Epithelial cell of prostate (primary cell): ENCODE measurements around the gene LRG1.

Experiments used
- DNase-seq: peaks from one replicate; pipeline ENCODE4 v3.0.0-alpha.2; 2011; ENCODE audit warnings: low read depth, low spot score
- H3K27ac ChIP-seq: fragments of 450-650 bp; 2 replicates; pipeline ENCODE4 v1.5.1; 2017; ENCODE audit warnings: mild to moderate bottlenecking

Gene LRG1

DNA sequence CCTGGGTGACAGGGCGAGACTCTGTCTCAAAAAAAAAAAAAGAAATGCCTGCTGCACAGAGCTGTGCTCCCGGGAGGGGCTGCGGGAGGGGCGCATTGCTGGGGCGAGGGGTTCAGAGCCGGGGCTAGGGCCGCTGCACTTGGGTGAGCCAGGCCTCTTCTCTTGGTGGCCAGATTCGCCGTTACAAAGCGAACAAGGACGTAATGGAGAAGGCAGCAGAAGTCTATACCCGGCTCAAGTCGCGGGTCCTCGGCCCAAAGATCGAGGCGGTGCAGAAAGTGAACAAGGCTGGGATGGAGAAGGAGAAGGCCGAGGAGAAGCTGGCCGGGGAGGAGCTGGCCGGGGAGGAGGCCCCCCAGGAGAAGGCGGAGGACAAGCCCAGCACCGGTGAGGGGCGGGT, 40.5 kb downstream of the LRG1 start:
- no peak overlapping the region for H3K27ac ChIP-seq
- no peak for DNase-seq

DNA sequence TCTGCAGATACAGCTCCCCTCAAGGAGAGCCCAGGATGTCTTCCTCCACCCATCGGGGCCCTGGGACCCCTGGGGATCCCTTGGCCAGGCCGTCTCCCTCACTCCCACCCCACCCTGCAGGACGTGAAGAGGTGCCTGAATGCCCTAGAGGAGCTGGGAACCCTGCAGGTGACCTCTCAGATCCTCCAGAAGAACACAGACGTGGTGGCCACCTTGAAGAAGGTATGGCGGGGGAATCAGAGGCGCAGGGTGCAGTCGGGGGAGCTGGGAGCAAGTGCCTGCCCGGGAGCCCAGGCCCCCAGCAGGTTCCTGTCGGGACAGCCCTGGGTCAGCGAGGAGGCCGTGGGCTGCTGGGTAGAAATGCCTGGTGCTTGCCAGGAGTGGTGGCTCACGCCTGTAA, 41.1 kb downstream of the LRG1 start:
- H3K27ac ChIP-seq: no peak overlapping the region
- DNase-seq: no peak

DNA sequence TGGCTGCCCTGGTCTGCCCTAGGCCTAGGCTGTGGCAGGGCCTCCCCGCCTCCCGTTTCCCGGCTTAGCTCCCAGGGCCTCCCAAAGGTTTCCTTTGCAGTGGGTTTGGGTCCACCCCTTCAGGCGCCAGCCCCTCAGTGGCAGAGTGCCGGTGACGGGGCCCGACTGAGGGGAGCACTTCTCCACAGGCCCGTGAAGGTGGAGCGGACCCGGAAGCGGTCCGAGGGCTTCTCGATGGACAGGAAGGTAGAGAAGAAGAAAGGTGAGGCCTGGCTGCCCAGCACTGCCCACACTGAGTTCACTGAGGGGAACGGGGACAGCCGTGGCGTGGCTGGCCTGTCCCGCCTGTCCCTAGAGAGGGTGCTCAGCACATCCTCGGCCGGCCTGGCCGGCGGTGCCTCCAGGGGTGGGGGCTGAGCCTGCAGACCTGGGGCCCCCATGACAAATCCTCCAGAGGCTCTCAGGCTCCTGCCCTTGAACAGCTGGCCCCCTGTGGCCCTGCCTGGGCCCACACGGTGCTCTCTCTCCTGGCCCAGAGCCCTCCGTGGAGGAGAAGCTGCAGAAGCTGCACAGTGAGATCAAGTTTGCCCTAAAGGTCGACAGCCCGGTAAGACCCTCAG, 42.0 kb downstream of the LRG1 start:
- no peak for DNase-seq
- no peak overlapping the region for H3K27ac ChIP-seq

DNA sequence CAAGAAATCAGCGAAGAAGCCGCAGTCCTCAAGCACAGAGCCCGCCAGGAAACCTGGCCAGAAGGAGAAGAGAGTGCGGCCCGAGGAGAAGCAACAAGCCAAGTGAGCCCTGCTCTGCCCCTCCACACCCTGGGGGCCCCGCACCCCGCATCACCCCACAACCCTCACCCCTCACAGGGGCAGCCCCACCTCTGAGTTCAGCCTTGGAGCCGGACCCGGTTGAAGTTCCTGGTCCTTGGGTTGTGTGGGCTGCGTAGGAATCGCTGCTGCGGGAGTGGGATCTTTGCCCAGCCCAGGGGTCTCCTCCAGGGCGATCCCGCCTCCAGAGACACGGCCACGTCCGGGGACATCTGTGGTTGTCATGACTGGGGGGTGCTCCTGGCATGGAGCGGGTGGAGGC, 43.5 kb downstream of the LRG1 start:
- DNase-seq: no peak
- H3K27ac ChIP-seq: no peak overlapping the region

DNA sequence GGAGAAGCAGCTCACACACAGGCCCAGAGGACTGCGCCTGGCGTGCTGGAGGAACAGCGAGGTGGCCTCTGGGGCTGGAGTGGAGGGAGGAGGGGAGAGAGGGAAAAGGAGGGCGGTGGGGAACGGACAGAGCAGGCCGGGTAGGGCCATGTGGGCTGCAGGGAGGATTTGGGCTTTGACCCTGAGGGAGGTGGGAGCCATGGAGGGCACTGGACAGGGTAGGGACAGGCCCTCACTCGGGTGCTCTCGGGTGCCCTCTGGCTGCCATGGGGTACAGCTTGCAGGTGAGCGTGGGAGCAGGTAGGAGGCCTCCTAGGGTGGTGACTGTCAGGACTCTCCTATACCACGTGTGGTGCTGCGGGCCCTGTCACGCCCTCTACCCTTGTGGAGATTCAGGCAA, 44.4 kb downstream of the LRG1 start:
- H3K27ac ChIP-seq: no peak overlapping the region
- DNase-seq: no peak

DNA sequence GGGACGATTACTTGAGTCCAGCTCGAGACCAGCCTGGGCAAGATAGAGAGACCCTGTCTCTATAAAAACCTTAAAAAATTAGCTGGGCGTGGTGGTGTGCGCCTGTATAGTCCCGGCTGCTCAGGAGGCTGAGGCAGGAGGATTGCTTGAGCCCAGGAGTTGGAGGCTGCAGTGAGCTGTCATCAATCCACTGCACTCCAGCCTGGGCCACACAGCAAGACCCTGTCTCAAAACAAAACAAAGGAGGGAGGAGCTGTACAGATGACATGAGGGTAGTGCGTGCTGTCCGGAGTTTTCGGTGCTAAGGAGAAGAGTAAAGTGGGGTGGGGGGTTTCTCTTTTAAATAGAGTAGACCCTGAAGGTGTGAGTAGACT, 45.2 kb downstream of the LRG1 start:
- no peak for DNase-seq
- no peak overlapping the region for H3K27ac ChIP-seq

DNA sequence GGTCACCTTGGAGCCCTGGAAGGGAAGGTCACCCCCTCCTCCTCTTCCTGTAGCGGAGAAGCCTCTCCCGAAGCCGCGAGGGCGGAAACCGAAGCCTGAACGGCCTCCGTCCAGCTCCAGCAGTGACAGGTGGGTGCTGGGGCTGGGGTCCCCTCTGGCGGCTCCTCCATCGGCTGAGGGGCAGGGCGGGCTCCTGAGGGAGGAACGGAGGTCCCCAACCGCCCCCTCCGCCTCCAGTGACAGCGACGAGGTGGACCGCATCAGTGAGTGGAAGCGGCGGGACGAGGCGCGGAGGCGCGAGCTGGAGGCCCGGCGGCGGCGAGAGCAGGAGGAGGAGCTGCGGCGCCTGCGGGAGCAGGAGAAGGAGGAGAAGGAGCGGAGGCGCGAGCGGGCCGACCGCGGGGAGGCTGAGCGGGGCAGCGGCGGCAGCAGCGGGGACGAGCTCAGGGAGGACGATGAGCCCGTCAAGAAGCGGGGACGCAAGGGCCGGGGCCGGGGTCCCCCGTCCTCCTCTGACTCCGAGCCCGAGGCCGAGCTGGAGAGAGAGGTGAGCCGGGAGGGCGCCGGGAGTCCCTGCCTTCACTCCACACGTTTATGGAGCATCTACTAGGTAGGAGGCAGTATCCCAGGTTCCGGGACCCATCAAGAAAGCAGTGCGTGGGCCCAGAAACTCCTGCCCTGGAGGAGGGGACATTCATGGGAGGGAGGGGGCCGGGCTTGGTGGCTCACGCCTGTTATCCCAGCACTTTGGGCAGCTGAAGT, 45.7 kb downstream of the LRG1 start:
- DNase-seq: no peak

DNA sequence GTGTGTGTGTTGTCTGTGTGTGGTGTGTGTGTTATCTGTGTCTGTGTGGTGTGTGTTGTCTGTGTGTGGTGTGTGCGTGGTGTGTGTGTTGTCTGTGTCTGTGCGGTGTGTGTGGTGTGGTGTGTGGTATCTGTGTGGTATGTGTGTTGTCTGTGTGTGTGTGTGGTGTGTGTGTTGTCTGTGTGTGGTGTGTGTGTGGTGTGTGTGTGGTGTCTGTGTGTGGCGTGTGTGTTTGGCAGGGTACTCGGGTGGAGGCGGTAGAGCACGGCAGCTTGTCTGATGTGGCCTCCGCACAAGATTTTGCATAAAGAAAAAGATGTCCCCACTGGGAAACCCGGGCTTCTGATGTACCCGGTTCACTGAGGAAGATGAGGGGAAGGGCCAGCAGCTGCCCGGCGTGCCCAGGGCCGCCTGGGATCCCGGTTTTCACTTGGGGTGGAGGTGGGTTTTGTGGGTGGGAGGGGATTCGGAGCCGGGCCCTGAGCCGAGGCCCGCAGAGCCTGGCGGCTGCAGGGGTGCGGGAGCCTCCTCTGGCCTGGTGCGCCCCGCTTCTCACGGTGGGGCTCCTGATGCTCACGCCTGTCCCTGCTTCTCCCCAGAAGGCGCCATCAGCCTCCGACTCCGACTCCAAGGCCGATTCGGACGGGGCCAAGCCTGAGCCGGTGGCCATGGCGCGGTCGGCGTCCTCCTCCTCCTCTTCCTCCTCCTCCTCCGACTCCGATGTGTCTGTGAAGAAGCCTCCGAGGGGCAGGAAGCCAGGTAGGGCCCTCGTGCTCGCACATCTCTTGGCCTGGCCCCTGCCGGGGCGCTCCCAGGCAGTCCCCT, 46.5 kb downstream of the LRG1 start:
- H3K27ac ChIP-seq: no peak overlapping the region
- no peak for DNase-seq

More for the DNA sequence above, 45.7 kb downstream of the LRG1 start:
- no peak overlapping the region for H3K27ac ChIP-seq

DNA sequence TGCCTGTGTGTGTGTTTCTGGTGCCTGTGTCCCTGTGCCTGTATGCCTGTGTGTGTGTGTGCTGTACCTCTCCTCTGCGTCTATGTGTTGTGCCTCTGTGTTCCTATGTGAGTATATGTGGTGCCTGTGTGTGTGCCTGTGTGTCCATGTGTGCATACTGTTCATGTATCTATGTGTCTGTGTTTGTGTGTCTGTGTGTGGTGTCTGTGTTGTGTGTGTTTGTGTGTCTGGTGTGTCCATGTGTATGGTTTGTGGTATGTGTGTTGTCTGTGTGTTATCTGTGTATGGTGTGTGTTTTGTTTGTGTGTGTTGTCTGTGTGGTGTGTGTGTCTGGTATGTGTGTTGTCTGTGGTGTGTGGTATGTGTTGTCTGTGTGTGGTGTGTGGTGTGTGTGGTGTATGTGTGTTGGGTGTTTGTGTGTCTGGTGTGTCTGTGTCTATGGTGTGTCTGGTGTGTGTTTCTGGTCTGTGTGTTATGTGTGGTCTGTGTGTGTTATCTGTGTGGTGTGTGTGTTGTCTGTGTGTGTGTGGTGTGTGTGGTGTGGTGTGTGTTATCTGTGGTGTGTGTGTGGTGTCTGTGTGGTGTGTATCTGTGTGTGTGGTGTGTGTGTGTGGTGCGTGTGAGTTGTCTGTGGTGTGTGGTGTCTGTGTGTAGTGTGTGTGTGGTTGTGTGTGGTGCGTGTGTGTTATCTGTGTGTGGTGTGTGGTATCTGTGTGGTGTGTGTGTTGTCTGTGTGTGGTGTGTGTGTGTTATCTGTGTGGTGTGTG, 47.3 kb downstream of the LRG1 start:
- no peak for DNase-seq

DNA sequence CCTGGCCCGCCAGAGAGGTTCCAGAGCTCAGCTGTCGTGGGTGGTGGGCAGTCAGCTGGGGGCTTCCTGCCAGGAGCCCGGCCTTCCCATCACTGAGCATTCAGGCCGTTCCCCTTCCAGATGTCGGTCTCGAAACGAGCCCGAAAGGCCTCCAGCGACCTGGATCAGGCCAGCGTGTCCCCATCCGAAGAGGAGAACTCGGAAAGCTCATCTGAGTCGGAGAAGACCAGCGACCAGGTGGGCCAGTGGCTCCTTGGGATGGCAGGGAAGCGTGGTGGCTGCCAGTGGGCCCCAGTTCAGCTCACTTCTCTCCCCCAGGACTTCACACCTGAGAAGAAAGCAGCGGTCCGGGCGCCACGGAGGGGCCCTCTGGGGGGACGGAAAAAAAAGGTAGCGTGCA, 48.4 kb downstream of the LRG1 start:
- DNase-seq: no peak
- no peak overlapping the region for H3K27ac ChIP-seq

More for the DNA sequence above, 47.3 kb downstream of the LRG1 start:
- H3K27ac ChIP-seq: no peak overlapping the region

DNA sequence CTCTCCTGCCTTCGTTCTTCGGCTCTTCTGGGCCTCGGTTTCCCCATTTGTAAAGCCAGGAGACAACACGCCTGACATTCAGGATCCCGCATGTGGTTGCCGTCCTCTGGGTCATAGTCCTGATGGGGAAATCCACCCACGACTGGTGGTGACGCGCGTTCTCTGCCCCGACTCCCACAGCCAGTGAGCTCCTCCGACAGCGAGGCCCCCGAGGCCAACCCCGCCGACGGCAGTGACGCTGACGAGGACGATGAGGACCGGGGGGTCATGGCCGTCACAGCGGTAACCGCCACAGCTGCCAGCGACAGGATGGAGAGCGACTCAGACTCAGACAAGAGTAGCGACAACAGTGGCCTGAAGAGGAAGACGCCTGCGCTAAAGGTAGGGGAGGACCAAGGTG, 51.3 kb downstream of the LRG1 start:
- no peak overlapping the region for H3K27ac ChIP-seq
- no peak for DNase-seq

DNA sequence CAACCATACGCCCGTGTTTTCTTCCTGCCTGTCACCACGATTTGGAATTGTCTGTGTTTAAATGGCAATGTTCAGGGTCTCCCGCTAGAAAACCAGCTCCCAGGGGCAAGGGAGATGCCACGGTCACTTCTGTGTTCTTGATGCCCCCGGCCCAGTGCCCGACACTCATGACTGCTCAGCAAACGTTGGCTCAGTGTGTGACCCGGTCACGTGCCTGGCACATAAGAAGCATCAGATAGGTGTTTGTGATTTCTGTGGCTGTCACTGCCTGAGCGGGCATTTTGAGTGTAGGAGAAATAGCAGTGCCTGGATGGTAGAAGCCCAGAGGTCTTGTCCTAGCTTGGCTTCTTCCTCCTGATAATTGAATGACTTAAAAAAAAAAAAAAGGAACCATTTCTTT, 52.3 kb downstream of the LRG1 start:
- no peak overlapping the region for H3K27ac ChIP-seq
- no peak for DNase-seq
